Breast epithelium (tissue), 3 donors: ENCODE results near the gene CORO2B.

ENCODE experiments used
- POLR2A ChIP-seq: fragments of 450-650 bp; IDR thresholded peaks from one replicate; pipeline ENCODE4 v1.6.1; 2016; ENCODE audit warnings: antibody characterized with exemption, mild to moderate bottlenecking, moderate library complexity
- POLR2AphosphoS5 ChIP-seq, 3 donors: sonication (generic); formaldehyde crosslinking; IDR thresholded peaks; one replicate each; pipeline ENCODE4 v1.6.1; 2017; ENCODE audit warnings: antibody characterized with exemption in 3 of 3
- TF ChIP-seq, protein P1 (sequence below), 3 donors: fragments of 450-650 bp; IDR thresholded peaks; one replicate each; pipeline ENCODE4 v1.5.1; 2016 to 2017; ENCODE audit warnings: antibody characterized with exemption in 3 of 3, mild to moderate bottlenecking in 3 of 3, moderate library complexity in 3 of 3

DNA sequence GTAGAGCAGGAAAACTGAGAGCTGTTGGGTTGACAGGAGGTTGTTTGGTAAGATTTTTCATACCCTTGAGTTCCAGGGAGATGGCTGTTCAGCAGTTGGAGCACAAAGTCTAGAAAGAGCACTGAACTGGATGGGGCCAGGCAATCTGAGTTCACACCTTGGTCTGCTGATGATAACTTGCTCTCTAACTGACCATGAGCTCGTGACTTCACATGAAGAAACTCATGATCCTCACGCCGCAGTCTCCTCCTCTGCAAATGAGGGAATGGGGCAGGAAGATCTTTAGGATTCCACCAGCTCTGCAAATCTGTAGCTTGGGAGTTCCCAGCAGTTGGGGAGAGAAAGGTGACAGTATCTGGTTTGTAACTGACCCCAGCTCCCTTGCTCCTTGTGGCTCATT is 33.7 kb downstream of the CORO2B start:
- TF ChIP-seq, protein P1, sequence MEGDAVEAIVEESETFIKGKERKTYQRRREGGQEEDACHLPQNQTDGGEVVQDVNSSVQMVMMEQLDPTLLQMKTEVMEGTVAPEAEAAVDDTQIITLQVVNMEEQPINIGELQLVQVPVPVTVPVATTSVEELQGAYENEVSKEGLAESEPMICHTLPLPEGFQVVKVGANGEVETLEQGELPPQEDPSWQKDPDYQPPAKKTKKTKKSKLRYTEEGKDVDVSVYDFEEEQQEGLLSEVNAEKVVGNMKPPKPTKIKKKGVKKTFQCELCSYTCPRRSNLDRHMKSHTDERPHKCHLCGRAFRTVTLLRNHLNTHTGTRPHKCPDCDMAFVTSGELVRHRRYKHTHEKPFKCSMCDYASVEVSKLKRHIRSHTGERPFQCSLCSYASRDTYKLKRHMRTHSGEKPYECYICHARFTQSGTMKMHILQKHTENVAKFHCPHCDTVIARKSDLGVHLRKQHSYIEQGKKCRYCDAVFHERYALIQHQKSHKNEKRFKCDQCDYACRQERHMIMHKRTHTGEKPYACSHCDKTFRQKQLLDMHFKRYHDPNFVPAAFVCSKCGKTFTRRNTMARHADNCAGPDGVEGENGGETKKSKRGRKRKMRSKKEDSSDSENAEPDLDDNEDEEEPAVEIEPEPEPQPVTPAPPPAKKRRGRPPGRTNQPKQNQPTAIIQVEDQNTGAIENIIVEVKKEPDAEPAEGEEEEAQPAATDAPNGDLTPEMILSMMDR (IDR thresholded peaks at IDR 0.05) = no peak
- TF ChIP-seq POLR2A (no peak), POLR2AphosphoS5 (IDR thresholded peaks at IDR 0.05) (no peak)
